ENCODE measurements around the gene MEF2C. TPM values are rescaled to one million over a fixed set of nuclear protein-coding genes. Genes with fewer than 3 reads are reported as not detected.
"Not testable (repeated sequence)": the region's sequence is repeated elsewhere in the genome, so short reads cannot be mapped to it uniquely, and the experiment has no call there.

MEF2C gene
- total RNA-seq, 1 donor from 2014 or later = 51.4 TPM

DNA sequence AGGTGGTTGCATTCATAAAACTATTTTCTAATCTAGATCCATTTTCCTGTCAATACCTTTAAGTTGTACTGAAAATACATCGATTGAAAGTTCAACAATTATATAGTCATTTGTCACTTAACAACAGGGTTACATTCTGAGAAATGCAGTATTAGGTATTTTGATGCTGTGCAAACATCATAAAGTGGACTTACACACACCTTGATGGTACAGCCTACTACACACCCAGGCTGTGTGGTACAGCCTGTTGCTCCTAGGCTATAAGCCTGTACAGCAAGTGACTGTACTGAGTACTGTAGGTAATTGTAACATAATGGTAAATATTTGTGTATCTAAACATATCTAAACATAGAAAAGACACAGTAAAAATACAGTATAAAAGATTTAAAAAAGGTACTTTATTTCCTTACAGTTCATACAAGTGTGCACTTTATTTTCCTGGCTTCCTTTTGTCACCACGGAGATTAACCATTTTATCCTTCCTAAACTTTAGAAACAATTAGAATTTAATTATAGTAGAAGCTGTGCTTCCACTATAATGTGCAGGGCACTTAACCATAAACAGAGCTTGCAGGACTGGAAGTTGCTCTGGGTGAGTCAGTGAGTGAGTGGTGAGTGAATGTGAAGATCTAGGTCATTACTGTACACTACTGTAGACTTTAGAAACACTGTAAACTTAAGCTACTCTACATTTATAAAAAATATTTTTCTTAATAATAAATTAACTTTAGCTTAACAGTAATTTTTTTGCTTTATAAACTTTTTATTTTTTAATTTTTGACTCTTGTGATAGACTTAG lies 42.9 kb upstream of the MEF2C start:
- Histone ChIP-seq H3K36me3 (no peaks in the 10 kb centered on the region), H3K9me3 (no peaks in the 10 kb centered on the region), H3K27me3 (no peaks in the 10 kb centered on the region), H3K4me3 (no peak overlapping the region), H3K4me1 (no peaks in the 10 kb centered on the region), H3K27ac (no peak overlapping the region)
- TF ChIP-seq, protein P1, sequence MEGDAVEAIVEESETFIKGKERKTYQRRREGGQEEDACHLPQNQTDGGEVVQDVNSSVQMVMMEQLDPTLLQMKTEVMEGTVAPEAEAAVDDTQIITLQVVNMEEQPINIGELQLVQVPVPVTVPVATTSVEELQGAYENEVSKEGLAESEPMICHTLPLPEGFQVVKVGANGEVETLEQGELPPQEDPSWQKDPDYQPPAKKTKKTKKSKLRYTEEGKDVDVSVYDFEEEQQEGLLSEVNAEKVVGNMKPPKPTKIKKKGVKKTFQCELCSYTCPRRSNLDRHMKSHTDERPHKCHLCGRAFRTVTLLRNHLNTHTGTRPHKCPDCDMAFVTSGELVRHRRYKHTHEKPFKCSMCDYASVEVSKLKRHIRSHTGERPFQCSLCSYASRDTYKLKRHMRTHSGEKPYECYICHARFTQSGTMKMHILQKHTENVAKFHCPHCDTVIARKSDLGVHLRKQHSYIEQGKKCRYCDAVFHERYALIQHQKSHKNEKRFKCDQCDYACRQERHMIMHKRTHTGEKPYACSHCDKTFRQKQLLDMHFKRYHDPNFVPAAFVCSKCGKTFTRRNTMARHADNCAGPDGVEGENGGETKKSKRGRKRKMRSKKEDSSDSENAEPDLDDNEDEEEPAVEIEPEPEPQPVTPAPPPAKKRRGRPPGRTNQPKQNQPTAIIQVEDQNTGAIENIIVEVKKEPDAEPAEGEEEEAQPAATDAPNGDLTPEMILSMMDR (IDR thresholded peaks at IDR 0.05) = no peak
- ATAC-seq (no peak), DNase-seq (no peak)
- intact Hi-C loops (cut with DNase I) = no loop called here

- DNase-seq = no peak
- ATAC-seq = no peak
- no peaks in the 10 kb centered on the region for H3K4me1 ChIP-seq
- intact Hi-C loops (cut with DNase I) = no loop called here
- H3K27ac ChIP-seq = no peak overlapping the region
- H3K36me3 ChIP-seq = no peaks in the 10 kb centered on the region
- no peaks in the 10 kb centered on the region for H3K9me3 ChIP-seq
- no peaks in the 10 kb centered on the region for H3K27me3 ChIP-seq
- TF ChIP-seq, protein P1 (IDR thresholded peaks at IDR 0.05) = no peak
- H3K4me3 ChIP-seq = no peak overlapping the region
Observed at GRCh38 chr5:88924330-88924657, 41.3 kb upstream of the MEF2C start.

DNA sequence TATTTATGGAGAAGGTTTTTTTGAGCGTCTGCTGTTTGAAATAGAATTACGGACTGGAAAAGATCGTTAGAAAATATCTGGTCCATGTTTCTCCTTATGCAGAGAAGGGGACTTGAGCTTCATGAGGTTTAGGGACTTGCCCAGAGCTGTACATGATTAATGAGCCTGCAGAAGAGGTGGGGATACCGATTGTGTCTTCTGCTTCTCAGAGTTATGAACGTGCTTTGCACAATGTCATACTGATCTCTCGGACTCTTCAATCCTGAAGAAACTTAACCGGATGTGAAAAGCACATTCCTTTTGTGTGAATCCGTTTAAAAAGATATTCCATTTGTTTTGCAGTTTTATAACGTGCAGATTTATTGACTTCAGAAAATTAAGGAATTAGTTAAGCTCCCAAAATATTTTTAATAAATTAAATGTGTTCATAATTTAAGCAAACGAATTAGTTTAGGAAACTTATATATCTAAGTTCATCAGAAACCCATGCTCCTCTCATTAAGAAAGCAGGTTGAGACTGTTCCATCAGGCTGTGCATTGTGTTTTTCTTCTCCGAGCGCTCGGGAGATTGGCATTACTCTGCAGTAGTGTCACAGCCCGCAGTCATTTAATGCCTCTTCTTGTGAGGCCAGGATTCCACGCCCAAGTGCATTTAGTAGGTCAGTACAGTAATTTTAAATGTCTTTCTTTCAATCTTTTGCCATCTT lies 40.8 kb upstream of the MEF2C start:
- TF ChIP-seq, protein P1 (IDR thresholded peaks at IDR 0.05) = no peak
- Histone ChIP-seq H3K4me1 (no peaks in the 10 kb centered on the region), H3K27me3 (no peaks in the 10 kb centered on the region), H3K9me3 (no peaks in the 10 kb centered on the region), H3K27ac (no peak overlapping the region), H3K36me3 (no peaks in the 10 kb centered on the region), H3K4me3 (no peak overlapping the region)
- no peak for ATAC-seq
- intact Hi-C loops (cut with DNase I) = no loop called here
- DNase-seq = no peak

GRCh38 chr5:88912743-88913142 lies 29.8 kb upstream of the MEF2C start:
- intact Hi-C loops (cut with DNase I); H3K9me3 ChIP-seq; ATAC-seq: not testable (repeated sequence)

DNA sequence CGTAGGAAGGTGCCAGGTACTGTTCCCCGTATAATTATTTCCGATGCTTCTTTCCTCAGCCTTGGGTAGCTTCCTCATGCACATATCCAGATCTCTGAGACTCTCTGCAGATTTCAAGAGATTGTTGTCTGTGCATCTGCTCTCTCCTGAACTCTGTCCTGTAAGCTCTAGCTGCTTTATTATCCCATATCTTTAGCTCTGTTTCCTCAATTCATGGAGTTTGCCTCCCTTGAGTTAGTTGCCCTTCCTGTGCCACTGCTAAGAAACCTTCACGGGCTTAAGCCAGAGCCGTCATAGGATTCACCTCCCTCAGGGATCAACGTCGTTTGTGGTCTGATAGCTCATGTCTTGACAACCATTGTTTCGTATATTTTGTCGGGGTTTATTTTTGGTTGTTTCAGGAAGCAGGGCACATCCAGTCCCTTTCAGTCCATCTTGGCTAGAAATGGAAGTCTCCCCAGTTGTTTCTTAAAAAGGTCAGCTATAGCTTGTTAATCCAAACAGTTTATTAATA lies 28.1 kb upstream of the MEF2C start:
- H3K4me3 ChIP-seq; ATAC-seq; DNase-seq; H3K9me3 ChIP-seq; intact Hi-C loops (cut with DNase I); H3K27ac ChIP-seq; H3K4me1 ChIP-seq; H3K27me3 ChIP-seq; H3K36me3 ChIP-seq: not testable (repeated sequence)

More at GRCh38 chr5:88912743-88913142, 29.8 kb upstream of the MEF2C start:
- not testable (repeated sequence) for H3K27me3 ChIP-seq, DNase-seq, H3K4me3 ChIP-seq, H3K27ac ChIP-seq, H3K4me1 ChIP-seq, H3K36me3 ChIP-seq

DNA sequence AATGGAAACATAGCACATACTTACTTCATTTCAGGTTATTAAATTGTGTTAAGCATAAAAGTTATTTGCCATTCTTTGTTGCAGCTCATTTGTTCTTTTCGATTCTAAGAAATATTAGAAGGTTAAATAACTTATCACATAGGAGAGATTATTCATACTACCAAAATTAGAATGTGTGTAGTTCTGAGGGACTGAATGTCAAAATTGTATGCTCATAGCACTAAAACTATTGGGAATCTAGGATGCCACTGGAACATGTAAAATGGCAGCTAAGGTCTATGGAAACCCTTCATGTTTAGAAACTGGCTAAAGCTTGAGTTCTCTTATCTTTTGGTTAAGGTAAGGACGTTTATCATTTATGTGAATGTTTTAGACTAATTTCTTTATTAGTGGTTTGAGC lies 21.5 kb upstream of the MEF2C start:
- H3K4me3 ChIP-seq; H3K4me1 ChIP-seq; H3K36me3 ChIP-seq; intact Hi-C loops (cut with DNase I); H3K27me3 ChIP-seq; H3K9me3 ChIP-seq; H3K27ac ChIP-seq; DNase-seq; ATAC-seq: not testable (repeated sequence)

DNA sequence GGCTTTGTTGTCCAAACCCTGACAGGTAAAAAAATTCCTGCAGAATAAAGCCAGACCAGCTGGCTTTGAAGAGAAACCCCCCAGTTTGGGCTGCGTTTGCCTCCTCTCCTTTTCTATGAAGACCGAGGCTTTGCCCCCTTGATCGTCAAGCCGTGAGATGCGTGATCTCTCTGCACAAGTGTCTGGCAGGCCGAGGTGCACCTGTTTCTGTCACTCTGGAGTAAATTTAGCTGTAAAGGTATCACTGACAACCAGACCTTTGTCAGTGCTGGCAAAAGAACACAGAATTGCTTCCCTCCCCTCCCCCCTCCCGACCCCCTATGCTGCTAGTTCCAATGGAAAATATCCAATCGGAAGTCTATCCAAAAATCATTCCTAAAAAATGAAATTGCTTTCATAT lies 21.0 kb upstream of the MEF2C start:
- DNase-seq; H3K27ac ChIP-seq; H3K4me3 ChIP-seq; H3K4me1 ChIP-seq; H3K36me3 ChIP-seq; ATAC-seq; H3K27me3 ChIP-seq; intact Hi-C loops (cut with DNase I); H3K9me3 ChIP-seq: not testable (repeated sequence)

- intact Hi-C loops (cut with DNase I); ATAC-seq: not testable (repeated sequence)
Observed at GRCh38 chr5:88901077-88901476, 18.1 kb upstream of the MEF2C start.

More at GRCh38 chr5:88901077-88901476, 18.1 kb upstream of the MEF2C start:
- not testable (repeated sequence) for DNase-seq, H3K4me3 ChIP-seq, H3K9me3 ChIP-seq, H3K4me1 ChIP-seq, H3K27me3 ChIP-seq, H3K27ac ChIP-seq, H3K36me3 ChIP-seq

All from upper lobe of right lung (tissue), 1 donor.